HG03521 (cell line): ENCODE results near the gene KIAA0040.
A peak's percentile ranks its signal among the peaks of the same experiment; 100 is the strongest.

Source experiments
- ATAC-seq: cut with Tn5 transposase; IDR thresholded peaks from one replicate; pipeline ENCODE4 v1.9.1; 2021; ENCODE audit warnings: mild to moderate bottlenecking, moderate library complexity; ENCODE audit not compliant: unreplicated experiment

Gene KIAA0040

GRCh38 chr1:175192630-175193526, at the start of gene KIAA0040:
KIAA0040 (minus strand) TSS chr1:175192776; CDS start chr1:175161013, 31,763 bp downstream.
- ATAC-seq = peak; percentile 45

GRCh38 chr1:175237389-175237788, 44.8 kb upstream of the KIAA0040 start:
- no peak for ATAC-seq

DNA sequence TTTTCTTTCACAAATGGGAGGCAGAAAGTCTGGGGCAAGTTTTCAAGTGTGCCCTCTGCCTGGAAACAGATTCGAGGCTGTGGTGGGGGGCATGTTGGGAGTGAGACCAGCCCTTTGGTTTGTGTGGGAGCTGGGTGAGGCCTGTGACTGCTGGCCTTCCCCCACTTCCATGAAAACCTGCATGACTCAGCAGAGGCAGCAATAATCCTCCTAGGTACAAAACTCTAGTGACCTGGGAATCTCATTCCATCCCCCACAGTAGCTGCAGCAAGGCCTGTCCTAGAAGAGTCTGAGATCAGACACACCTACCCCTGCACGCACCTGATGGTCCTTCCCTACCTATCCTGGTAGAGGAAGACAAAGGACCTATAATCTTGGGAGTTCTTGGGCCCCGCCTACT, 42.1 kb upstream of the KIAA0040 start:
- no peak for ATAC-seq

DNA sequence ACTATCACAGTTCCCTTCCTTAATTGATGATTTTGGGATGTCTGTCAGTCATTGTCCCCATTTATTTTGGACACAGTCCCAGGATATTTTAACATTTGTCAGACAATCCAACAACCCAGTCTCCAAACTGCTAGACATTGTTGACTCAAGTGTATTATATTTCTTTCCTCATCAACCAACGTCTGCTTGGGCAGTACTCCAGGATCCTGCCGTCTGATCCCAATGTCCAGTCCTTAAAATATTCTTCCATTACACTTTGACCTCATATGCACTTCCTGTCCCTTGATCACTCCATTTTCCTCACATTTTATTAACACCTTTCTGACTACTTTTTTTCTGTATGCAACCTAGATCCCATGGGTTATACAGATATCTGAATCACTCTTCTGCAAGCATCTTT, 39.8 kb upstream of the KIAA0040 start:
- no peak for ATAC-seq

DNA sequence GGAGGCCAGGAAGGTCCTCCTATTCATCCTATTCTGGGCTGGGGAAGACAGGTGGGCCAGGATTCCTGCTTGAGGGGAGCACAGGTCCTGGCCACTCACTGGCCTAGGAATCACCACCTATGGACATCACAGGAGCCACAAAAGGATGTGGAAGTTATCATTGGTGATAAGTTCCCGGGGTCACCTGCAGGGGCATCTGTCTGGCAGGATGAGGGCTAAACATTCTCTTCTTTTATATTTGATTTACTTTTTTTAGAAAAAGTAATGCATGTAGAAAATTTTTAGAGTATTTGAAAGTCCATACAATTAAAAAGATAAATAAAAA, 33.2 kb upstream of the KIAA0040 start:
- ATAC-seq = peak; percentile 9

- no peak for ATAC-seq
Measured at GRCh38 chr1:175222296-175222938, 29.8 kb upstream of the KIAA0040 start.

DNA sequence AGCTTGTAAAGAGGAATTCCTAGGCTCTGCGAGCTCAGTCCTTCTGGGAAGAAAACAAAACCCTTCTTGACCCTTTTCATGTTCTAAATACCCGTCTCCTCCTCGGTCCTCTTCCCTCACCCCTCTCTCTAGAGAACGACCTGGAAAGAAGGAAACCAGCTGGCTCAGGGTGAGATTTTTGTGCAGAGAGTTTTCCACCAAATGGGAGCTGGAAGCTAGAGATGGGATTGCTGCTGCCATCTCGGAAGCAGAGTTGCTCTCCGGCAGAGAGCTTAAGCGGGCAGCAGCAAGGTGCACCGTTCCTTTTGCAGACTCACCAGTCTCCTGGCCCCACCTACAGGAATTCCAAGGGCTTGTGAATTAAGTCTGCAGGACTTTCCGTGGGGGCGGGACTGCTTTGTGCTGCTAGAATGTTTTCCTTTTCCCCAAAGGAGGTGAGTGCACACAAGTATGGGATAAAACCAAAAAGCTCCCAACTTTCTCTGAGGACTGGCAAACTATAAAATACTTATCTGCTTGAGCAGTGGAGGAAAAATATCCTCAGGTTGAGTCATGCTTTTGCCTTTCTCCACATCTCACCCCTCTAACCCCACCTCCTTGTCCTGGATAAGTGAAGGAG, 29.1 kb upstream of the KIAA0040 start:
- ATAC-seq = no peak

DNA sequence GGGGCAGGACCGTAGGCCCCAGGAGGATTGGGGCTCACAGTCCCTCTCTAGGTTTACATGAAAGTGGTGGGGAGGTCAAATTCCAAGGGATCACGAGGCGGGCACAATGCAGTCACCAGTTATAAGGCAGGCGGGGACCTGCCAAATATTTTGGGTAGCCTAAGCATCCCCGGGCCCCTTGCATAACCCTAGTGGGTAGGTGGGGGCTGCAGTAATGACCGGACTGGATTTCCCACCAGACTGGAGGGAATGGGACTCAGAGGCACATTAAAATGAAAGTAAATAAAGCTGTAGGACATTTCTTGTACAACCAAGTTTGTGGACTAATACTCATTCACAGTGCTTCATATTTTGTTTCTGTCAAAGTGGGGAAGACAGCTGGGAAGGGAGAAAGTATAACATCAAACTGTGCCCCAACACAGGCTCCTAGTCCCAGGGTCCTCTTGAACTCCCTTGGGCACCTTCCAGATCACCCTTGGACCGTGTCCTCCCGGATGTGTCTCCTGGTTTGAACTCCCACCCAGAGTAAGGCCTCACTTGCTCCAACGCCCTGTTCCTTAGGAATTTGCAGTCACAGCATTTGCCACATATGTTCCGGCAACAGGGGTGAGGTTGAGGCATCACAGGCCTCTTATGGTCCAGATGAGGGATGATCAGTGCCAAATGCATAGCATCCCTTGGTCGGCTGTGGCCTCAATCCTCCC, 28.4 kb upstream of the KIAA0040 start:
- ATAC-seq = no peak

GRCh38 chr1:175219774-175220173, 27.2 kb upstream of the KIAA0040 start:
- no peak for ATAC-seq

DNA sequence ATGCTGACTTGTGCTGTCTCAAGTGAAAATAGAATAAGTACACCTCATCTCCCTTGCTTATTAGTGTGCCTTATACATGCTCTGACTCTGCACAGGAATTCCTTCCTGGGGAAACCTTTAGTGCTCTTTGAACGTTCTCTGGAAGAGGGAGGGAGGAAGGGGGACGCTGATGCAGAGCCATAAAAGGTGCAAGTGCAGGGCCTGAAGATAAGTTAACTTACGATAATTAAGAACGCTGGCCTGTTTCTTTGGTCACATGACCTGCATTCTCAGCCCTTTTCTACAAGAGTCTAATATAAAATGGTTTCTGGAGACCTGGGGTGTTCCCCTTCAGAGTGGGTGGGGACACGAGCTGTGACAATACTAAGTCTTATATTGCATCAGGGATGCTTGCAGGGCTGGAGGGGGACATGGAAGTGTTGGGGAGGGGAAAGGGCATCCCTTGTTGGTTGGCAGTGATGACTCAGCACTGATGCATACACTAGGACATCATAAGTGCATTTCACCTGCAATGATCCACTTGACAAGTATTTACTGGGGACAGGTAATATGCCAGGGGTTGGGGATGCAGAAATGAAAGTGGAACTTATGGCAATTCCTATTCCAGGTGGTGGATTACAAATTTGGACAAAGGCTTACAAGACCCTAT, 26.3 kb upstream of the KIAA0040 start:
- no peak for ATAC-seq

DNA sequence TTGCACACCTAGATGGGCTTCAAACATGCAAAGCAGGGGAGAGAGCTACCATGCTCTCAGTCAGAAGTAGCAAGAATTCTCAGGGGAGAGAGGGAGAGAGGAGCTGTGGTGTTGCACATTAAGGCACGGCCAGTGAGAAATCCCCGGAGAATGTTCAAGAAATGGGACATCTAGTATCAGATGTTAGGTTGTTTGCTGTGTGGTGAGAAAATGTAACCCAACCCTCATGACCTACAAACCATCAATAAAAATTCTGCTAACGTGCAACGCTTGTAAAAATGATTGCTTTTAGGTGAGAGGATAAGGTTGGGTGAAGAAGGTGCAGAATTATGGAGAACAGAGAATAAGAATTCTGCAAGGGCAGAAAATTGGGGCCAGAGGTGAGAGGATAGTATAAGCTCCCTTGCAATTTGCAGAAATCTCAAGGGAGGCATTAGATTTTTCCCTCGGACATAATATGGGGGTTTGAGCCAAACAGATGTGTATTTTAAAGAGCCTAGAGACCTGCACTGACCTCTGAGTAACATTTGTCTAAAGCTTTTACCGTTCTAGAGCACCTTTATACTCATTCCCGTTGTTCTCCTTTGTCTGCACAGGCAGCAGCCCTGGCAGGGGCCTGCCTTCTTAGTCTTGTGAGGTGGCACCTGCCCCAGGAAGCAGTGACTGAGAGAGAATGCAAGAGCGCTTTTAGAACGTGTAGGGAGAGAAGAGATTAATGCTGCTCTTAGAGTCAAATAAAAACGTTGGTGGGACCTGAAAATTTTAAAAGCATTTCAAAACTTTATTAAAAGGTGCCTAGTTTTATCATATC, 25.4 kb upstream of the KIAA0040 start:
- ATAC-seq = no peak

DNA sequence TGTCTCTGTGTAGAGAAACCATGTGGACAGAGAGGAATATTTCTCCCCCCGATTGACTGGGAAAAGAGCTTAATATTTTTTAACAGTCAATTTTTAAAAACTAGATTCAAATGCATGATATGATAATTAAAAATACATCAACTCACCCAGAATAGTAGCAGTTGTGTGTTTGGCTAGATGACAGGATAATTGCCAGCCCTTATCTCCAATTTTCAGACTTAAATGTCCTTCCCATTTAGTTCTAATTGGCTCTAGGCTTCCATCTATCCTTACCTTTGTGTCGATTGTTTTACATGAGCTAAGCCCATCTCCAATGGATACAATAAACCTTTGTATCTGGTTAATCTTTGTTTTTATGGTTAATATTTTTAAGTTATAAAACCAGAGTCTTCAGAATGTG, 23.9 kb upstream of the KIAA0040 start:
- no peak for ATAC-seq

- no peak for ATAC-seq
Measured at GRCh38 chr1:175211656-175212055, 19.1 kb upstream of the KIAA0040 start.

GRCh38 chr1:175210744-175211143, 18.2 kb upstream of the KIAA0040 start:
- no peak for ATAC-seq

- ATAC-seq = no peak
Measured at GRCh38 chr1:175209493-175209921, 16.9 kb upstream of the KIAA0040 start.

DNA sequence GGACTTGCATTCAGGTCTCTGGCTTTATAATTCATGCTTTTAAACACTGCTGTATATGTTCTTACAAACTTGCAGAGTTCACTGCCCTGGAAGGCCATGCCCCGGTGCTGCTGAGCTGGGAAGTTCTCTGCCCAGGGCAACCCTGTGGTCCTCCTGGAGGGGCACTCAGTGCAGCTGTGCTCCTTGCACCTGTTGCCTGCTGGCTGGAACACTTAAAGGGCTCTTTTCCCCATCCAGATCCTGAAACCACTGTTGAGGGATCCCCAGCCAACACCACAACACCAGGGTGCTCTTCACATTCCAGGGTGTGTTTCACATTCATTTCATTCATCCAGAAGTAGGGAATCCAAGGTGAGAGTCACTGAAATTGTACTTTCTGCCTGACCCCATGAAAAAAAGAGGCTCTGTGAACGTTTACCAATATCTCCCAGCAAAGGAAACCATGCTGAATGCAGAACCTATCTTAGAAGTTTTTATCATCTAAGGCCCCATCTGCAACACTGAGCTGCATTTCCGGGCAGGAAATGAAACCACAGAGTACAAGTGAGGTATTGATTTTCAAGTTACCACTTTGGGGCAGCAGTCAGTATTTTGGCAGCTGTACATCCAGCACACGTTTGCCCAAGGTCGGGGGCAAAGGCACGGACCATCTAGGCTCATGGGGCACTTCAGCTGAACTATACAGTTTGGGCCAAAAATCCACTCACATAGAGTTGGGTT, 16.4 kb upstream of the KIAA0040 start:
- ATAC-seq = peak; percentile 57

DNA sequence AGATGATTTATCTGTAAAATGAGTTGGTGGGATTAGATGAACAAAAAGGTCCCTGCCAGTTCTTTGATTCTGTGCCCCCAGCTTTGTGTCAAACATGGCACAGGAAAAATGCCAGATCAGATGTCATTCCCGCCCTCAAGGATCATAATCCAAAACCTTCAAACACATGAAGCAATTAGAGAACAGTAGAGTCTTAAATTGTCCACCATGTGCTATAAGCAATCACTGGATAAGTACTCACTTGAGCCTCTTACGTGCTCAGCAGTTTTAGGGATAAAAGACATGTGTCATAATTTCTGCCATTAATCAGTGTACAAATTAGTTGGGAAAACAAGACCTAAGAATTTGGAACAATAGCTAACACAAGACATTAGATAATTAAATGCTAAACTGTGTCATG, 15.4 kb upstream of the KIAA0040 start:
- no peak for ATAC-seq

- no peak for ATAC-seq
Measured at GRCh38 chr1:175206687-175207086, 14.1 kb upstream of the KIAA0040 start.

DNA sequence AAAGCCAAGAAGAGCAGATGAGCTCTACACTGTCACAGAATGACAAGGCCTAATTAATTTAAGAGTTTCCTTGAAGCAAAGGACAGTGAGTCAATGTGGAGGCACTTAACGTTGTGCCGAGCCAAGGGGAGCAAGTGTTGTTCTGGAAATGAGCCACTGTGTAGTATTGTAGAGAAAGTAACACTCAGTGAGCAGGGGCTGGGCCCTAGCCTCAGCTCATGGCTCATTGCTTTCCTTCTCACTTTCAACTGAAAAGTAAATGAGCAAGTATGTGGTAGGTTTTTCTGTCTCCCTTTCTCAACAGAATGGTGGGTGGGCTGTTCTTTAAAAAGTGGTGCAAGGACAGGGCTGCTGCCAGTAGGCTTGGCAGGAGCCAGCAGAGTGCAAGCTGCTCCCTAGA, 11.8 kb upstream of the KIAA0040 start:
- peak; percentile 68 for ATAC-seq
